HG02885 (cell line): ENCODE results near the gene DLGAP1.
A peak's percentile ranks its signal among the peaks of the same experiment; 100 is the strongest.

Experiments used
- ATAC-seq: cut with Tn5 transposase; IDR thresholded peaks from one replicate; pipeline ENCODE4 v1.9.1; 2021; ENCODE audit warnings: mild to moderate bottlenecking; ENCODE audit not compliant: unreplicated experiment, poor library complexity

The DLGAP1 gene

GRCh38 chr18:3682061-3682460, 773.0 kb downstream of the DLGAP1 start:
- no peak for ATAC-seq

GRCh38 chr18:3679241-3679640, 775.9 kb downstream of the DLGAP1 start:
- no peak for ATAC-seq

- no peak for ATAC-seq
These were observed 779.1 kb downstream of the DLGAP1 start for GRCh38 chr18:3675994-3676393.

- no peak for ATAC-seq
These were observed 779.7 kb downstream of the DLGAP1 start for GRCh38 chr18:3675446-3675845.

GRCh38 chr18:3671176-3671575, 783.9 kb downstream of the DLGAP1 start:
- no peak for ATAC-seq

- no peak for ATAC-seq
These were observed 785.7 kb downstream of the DLGAP1 start for GRCh38 chr18:3669376-3669775.

GRCh38 chr18:3667255-3668137, 787.6 kb downstream of the DLGAP1 start:
- no peak for ATAC-seq

GRCh38 chr18:3666526-3667254, 788.4 kb downstream of the DLGAP1 start:
- no peak for ATAC-seq

GRCh38 chr18:3665780-3666525, 789.2 kb downstream of the DLGAP1 start:
- ATAC-seq, result peak; percentile 75

GRCh38 chr18:3665204-3665603, 789.9 kb downstream of the DLGAP1 start:
- ATAC-seq, result no peak

- peak; percentile 41 for ATAC-seq
These were observed 790.4 kb downstream of the DLGAP1 start for GRCh38 chr18:3664563-3665178.

- ATAC-seq, result no peak
These were observed 791.1 kb downstream of the DLGAP1 start for GRCh38 chr18:3663870-3664512.

GRCh38 chr18:3661989-3662388, 793.1 kb downstream of the DLGAP1 start:
- ATAC-seq, result no peak

GRCh38 chr18:3660739-3661515, 794.2 kb downstream of the DLGAP1 start:
- peak; percentile 44 for ATAC-seq

GRCh38 chr18:3658529-3658928, 796.6 kb downstream of the DLGAP1 start:
- no peak for ATAC-seq

GRCh38 chr18:3655254-3656050, 799.7 kb downstream of the DLGAP1 start:
- no peak for ATAC-seq

GRCh38 chr18:3654442-3655253, 800.5 kb downstream of the DLGAP1 start:
- ATAC-seq, result no peak
